HG02798 (cell line): Measurements from ENCODE around the gene PEPD.

Experiments
- ATAC-seq: cut with Tn5 transposase; IDR thresholded peaks from one replicate; pipeline ENCODE4 v1.9.1; 2021; ENCODE audit warnings: mild to moderate bottlenecking; ENCODE audit not compliant: unreplicated experiment, poor library complexity

The PEPD gene

DNA sequence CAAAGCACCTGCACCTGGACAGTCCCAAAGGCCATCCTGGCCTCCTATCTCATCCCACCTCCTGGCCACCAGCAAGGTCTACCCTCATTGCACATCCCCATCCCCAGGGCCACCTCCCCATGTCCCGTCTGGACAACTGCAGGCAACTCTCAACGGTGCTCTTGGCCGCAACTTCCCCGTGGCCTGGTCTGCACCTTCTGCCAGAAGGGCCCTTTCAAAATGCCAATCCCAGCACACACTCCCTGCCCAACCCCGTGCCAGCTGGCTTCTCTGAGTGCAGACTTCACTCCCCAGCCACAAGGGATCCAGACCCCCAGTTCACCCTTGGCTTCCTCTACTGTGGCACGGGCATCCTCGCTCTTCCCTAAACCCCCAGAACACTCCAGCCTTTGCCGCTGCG, 8.2 kb downstream of the PEPD start:
- ATAC-seq: no peak

GRCh38 chr19:33512580-33513137, 8.9 kb downstream of the PEPD start:
- no peak for ATAC-seq

DNA sequence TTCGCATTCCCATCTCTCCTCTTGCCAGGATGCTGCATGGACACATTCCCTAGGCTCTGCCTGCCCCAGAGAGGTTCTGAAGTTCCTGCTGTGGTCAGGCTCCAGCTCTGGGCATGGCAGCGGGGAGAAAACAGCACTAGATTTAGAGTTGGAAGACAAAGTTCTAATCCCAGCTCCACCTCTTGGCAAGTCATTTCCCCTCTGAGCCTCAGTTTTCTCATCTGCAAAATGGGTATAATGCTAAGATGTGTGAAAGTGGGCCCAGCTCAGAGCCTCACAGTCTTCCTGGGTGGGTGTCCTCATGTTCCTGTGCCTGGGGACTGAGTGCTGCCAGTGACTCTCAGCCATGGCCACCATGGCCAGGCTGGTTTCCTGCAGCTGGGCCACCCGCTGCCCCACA, 9.6 kb downstream of the PEPD start:
- no peak for ATAC-seq

- no peak for ATAC-seq
Measured at GRCh38 chr19:33511346-33511745, 10.2 kb downstream of the PEPD start.

- no peak for ATAC-seq
Measured at GRCh38 chr19:33510462-33511194, 11.0 kb downstream of the PEPD start.

DNA sequence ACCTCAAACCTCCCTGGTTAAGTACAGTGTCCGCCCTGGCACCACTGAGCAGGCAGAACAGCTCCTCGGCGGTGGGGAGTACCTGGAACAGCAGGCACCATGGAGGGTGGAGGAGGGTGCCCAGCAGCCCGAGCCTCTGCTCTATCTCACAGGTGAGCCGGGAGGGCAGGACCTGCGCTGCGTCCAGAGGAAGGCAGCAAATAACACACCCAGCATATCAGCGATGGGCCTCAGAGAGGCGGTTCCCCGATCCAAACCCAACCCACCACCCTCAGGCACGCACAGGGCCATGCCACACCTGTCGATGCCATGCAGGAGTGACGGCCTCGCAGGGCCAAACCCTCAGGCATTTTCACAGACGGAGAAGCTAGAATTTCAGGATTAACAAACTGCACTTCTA, 11.8 kb downstream of the PEPD start:
- ATAC-seq: no peak

DNA sequence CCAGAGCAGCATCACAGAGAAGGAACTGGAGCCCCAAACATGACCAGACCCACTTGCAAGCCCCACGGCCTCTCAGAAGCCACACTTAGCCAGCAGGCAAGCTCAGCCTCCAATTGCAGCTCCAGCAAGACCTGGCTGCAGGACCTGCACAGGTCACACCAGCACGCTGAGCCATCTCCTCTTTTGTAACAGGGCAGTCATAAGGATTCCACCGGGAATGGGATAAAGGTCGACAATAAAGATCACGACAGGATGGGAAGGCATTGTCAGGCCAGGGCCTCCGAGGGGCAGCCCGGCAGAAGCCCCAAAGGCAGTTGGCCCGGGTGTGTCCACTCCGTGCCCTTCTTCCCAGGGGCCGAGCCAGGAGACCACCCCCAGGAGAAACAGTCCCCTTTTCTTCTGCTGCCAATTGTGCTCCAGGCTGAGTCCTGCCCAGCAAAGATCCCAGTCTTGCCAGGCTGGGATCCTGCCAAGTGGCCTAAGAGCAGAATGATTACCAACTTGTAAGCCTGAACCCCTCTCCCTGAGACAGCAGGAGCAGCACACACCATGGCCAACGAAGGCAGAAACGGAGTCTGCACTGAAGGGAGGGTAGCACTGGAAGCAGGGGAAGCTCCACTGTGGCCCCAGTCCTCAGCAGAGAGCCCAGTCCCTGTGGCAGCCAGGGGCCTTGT, 12.5 kb downstream of the PEPD start:
- ATAC-seq: no peak

DNA sequence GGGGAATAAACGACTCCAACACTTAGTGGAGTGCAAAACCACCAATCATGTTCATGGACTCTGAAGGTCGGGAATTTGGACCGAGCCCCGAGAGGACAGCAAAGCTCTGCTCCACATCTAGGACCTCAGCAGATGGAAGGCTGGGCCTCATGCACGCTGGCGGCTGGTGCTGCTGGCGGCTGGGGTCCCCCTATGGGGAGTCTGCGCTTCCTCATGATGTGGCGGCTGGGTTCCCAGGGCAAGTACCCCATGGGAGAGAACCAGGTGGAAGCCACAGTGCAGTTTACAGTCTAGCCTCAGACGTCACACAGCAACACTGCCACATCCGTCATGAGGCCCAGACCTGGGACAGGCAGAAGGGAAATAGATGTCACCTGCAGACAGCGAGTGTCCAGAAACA, 13.2 kb downstream of the PEPD start:
- ATAC-seq: no peak

DNA sequence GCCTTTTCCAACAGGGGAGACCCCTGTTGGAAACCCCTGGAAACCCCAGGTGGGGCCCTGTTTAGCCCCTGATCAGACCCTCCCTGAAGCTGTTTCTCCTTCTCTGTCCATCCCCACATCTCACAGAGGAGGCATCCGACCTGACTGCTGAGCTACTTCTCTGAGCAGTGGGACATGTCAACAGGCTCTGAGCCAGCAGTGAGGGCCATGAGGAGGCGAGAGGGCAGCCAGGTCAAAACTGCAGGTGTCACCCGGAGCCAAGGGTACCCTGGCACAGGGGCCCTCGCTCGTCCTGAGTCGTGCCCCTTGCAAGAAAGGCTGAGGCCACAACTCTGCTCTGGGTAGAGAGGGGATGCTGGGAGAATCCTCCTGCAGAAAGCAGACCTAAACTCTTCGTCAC, 13.6 kb downstream of the PEPD start:
- no peak for ATAC-seq

- ATAC-seq: no peak
Measured at GRCh38 chr19:33507021-33507956, 14.3 kb downstream of the PEPD start.

DNA sequence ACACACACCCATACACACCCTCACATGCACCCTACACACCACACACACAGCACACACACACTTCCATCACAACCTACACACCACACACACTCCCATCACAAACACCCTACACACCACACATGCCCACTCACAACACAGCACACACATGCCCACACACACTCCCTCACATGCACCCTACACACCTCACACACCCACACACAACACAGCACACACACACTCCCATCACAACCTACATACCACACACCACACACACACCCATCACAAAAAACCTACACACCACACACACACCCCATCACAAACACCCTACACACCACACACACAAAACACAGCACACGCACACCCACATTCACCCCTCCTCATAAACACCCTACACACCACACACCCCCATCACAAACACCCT, 15.1 kb downstream of the PEPD start:
- no peak for ATAC-seq

DNA sequence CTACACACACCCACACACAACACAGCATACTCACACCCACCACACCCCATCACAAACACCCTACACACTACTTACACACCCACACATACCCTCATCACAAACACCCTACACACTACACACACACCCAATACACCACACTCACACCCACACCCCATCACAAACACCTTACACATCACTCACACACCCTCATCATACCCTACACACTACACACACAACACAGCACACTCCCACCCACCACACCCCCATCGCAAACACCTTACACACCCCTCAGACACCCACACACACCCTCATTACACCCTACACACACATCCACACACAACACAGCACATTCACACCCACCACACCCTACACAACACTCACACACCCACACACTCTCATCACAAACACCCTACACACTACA, 15.8 kb downstream of the PEPD start:
- no peak for ATAC-seq

DNA sequence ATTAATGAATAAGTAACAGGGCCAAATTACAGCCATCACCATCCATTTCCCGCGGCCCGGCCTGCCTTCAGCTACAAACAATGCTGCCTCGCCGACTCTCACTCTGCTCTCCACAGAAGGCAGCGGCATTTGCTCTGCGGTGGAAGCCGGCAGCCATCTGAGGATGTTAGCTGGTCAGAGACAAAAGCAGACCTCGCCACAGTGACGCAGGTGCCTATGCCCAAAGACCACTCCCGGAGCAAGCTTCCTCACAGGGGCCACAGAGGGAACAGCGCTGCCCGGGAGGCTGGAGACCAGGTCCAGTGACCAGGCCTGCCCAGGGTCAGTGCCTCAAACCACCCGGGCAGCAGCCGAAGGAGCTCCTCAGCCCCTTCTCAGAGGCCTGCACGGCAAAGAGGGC, 16.4 kb downstream of the PEPD start:
- no peak for ATAC-seq

DNA sequence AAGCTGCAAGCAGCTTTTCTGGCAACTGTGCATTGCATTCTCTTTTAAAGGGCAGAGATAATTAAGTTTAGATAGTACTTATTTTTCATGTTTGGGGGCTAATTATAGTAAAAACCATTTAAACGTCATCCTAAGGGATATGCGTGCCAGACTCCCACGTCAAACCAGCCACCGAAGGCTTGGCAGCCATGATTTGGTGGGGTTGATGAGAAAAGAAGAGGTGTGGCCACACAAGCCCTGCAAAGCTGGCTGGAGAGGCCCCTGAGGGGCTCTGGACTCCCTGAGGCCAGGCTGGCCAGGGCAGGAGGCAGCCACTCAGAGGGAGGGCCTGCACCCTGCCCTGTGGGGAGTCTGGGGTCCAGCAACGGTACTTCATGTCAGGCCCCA, 17.5 kb downstream of the PEPD start:
- no peak for ATAC-seq

DNA sequence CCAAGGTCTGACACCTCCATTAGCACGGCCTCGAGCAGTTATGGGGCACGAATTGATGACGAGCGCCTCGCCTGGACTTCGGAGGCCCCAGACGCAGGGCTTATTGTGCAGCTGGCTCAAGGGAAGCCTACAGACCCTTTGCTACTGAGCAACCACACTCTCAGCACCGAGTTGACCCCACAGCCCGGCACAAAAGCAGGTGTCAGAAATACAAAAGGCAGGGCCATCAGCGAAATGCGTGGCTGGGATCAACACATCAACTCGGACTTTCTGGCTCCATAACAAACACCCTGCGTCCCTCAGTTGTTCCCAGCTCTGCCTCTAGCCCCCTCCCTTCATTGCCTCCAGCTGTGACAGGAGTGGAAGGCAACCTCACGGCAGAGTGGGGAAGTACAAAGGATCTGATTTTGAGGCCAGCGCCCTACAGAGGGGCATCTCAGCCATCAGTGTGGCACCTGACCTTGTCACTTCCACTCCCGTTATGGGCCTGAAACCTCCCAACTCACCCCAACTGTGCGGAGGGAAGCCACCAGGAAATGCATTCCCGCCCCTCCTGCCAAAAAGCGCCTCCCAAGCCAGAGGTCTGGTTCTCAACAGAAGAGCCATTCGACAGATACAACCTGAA, 18.0 kb downstream of the PEPD start:
- no peak for ATAC-seq

GRCh38 chr19:33503030-33503429, 18.6 kb downstream of the PEPD start:
- no peak for ATAC-seq

GRCh38 chr19:33502521-33502920, 19.1 kb downstream of the PEPD start:
- ATAC-seq: no peak

GRCh38 chr19:33501693-33502356, 19.8 kb downstream of the PEPD start:
- no peak for ATAC-seq

- ATAC-seq: no peak
Measured at GRCh38 chr19:33500991-33501390, 20.6 kb downstream of the PEPD start.

GRCh38 chr19:33500586-33500985, 21.0 kb downstream of the PEPD start:
- ATAC-seq: no peak
